HG02763 (cell line): ENCODE data around the gene RNF44.

Source experiments
- ATAC-seq: cut with Tn5 transposase; IDR thresholded peaks from one replicate; pipeline ENCODE4 v1.9.1; 2021; ENCODE audit warnings: mild to moderate bottlenecking, moderate library complexity; ENCODE audit not compliant: unreplicated experiment

The RNF44 gene

GRCh38 chr5:176536902-176537553, at the start of gene RNF44:
Gene RNF44 (minus strand): TSS chr5:176537402. CDS start chr5:176532472, 4,930 bp downstream.
- ATAC-seq = peak; percentile 50

GRCh38 chr5:176583076-176583475, 45.9 kb upstream of the RNF44 start:
- no peak for ATAC-seq

GRCh38 chr5:176581361-176581760, 44.2 kb upstream of the RNF44 start:
- ATAC-seq = no peak

GRCh38 chr5:176579323-176579722, 42.1 kb upstream of the RNF44 start:
- ATAC-seq = no peak

GRCh38 chr5:176578391-176578808, 41.2 kb upstream of the RNF44 start:
- no peak for ATAC-seq

- no peak for ATAC-seq
These were observed 40.3 kb upstream of the RNF44 start for GRCh38 chr5:176577312-176578176.

GRCh38 chr5:176575488-176576422, 38.6 kb upstream of the RNF44 start:
- no peak for ATAC-seq

GRCh38 chr5:176575066-176575465, 37.9 kb upstream of the RNF44 start:
- ATAC-seq = no peak

GRCh38 chr5:176574297-176574591, 37.0 kb upstream of the RNF44 start:
- no peak for ATAC-seq

GRCh38 chr5:176573564-176574296, 36.5 kb upstream of the RNF44 start:
- ATAC-seq = no peak

GRCh38 chr5:176570044-176570443, 32.8 kb upstream of the RNF44 start:
- ATAC-seq = no peak

GRCh38 chr5:176568657-176569056, 31.5 kb upstream of the RNF44 start:
- ATAC-seq = no peak

GRCh38 chr5:176565760-176566288, 28.6 kb upstream of the RNF44 start:
- ATAC-seq = no peak

- ATAC-seq = no peak
These were observed 26.8 kb upstream of the RNF44 start for GRCh38 chr5:176564002-176564401.

GRCh38 chr5:176562189-176562588, 25.0 kb upstream of the RNF44 start:
- no peak for ATAC-seq

- no peak for ATAC-seq
These were observed 24.1 kb upstream of the RNF44 start for GRCh38 chr5:176561259-176561658.

- no peak for ATAC-seq
These were observed 23.2 kb upstream of the RNF44 start for GRCh38 chr5:176560364-176560763.

- no peak for ATAC-seq
These were observed 22.5 kb upstream of the RNF44 start for GRCh38 chr5:176559683-176560082.

- ATAC-seq = no peak
These were observed 20.6 kb upstream of the RNF44 start for GRCh38 chr5:176557846-176558245.
